H1 (cell line): Measurements from ENCODE around the gene B3GALT6.

Source experiments
- ATF2 ChIP-seq: IDR thresholded peaks from 2 replicates; pipeline ENCODE4 v1.6.1; 2012; ENCODE audit warnings: low read length, inconsistent platforms
- CTCF ChIP-seq, 3 experiments: IDR thresholded peaks; 1 replicate in 2 of 3; 2 replicates in 1 of 3; pipeline versions ENCODE4 v1.5.1 to v1.6.1; 2011; ENCODE audit warnings: low read length in 3 of 3, mild to moderate bottlenecking in 3 of 3, inconsistent platforms in 2 of 3, low read depth in 1 of 3, moderate library complexity in 1 of 3; ENCODE audit not compliant: insufficient read depth in 1 of 3; ENCODE audit errors: control extremely low read depth in 1 of 3
- GABPA ChIP-seq: IDR thresholded peaks from 2 replicates; pipeline ENCODE4 v1.6.1; 2011; ENCODE audit warnings: mild to moderate bottlenecking, low read length, moderate library complexity, borderline replicate concordance; ENCODE audit not compliant: insufficient read depth
- HDAC2 ChIP-seq, 2 experiments: fragments of 300-600 bp in 1 of 2; sonication (generic) in 1 of 2; IDR thresholded peaks; 2 replicates each; pipeline ENCODE4 v1.6.1; 2011 to 2012; ENCODE audit warnings: low read depth in 2 of 2, low read length in 2 of 2, mild to moderate bottlenecking in 2 of 2, moderate library complexity in 2 of 2, borderline replicate concordance in 1 of 2, inconsistent platforms in 1 of 2
- POLR2A ChIP-seq, 2 experiments: IDR thresholded peaks; 1 replicate in 1 of 2; 2 replicates in 1 of 2; pipeline ENCODE4 v1.6.1; 2011; ENCODE audit warnings: low read depth in 2 of 2, low read length in 2 of 2, mild to moderate bottlenecking in 2 of 2; ENCODE audit errors: control extremely low read depth in 1 of 2
- RXRA ChIP-seq: IDR thresholded peaks from 2 replicates; pipeline ENCODE4 v1.6.1; 2011; ENCODE audit warnings: low read depth, mild to moderate bottlenecking, low read length, moderate library complexity; ENCODE audit not compliant: insufficient read depth
- SIRT6 ChIP-seq: IDR thresholded peaks from one replicate; pipeline ENCODE4 v1.7.1; 2012; ENCODE audit warnings: low read length, inconsistent platforms
- SP4 ChIP-seq: IDR thresholded peaks from 2 replicates; pipeline ENCODE4 v1.6.1; 2012; ENCODE audit warnings: low read length, inconsistent platforms
- SUZ12 ChIP-seq: fragments of 200-600 bp; sonication (generic); IDR thresholded peaks from 2 replicates; pipeline ENCODE4 v1.6.1; 2012; ENCODE audit warnings: mild to moderate bottlenecking, inconsistent platforms, low read length, moderate library complexity, mixed read lengths
- TBP ChIP-seq: IDR thresholded peaks from 2 replicates; pipeline ENCODE4 v1.6.1; 2011; ENCODE audit warnings: low read depth, low read length, improper control_type of control experiment
- TEAD4 ChIP-seq: IDR thresholded peaks from 2 replicates; pipeline ENCODE4 v1.6.1; 2012; ENCODE audit warnings: low read depth, low read length, inconsistent platforms, mixed read lengths
- YY1 ChIP-seq: IDR thresholded peaks from 2 replicates; pipeline ENCODE4 v1.6.1; 2011; ENCODE audit warnings: low read depth, mild to moderate bottlenecking, low read length

GRCh38 chr1:1202831-1203560, 29.0 kb upstream of the B3GALT6 start:
- TF ChIP-seq YY1 (no peak), TBP (no peak), SP4 (no peak), CTCF (IDR thresholded peaks at IDR 0.05; ENCODE audit: control extremely low read depth in 1 of 3, insufficient read depth in 1 of 3, low read depth in 1 of 3, low read length in 3 of 3) (no peak), POLR2A (IDR thresholded peaks at IDR 0.05; ENCODE audit: control extremely low read depth in 1 of 2, low read depth in 2 of 2, low read length in 2 of 2) (no peak), HDAC2 (IDR thresholded peaks at IDR 0.05; ENCODE audit: borderline replicate concordance in 1 of 2, low read depth in 2 of 2, low read length in 2 of 2) (no peak), SIRT6 (no peak), GABPA (no peak), RXRA (no peak), ATF2 (no peak), SUZ12 (no peak), TEAD4 (no peak)
